ENCODE results near the gene MICB. TPM values are rescaled to one million over a fixed set of nuclear protein-coding genes. Genes with fewer than 3 reads are reported as not detected.

The MICB gene
- total RNA-seq, 3 donors from 2014 or later = 2.9 to 4.6 (median 4.0) TPM

- H3K27ac ChIP-seq = peak overlapping the region in 1 of 2 donors; percentile 38
- no peak overlapping the region for H3K4me3 ChIP-seq
- no peak for TF ChIP-seq POLR2A (IDR thresholded peaks at IDR 0.05)
- no peak for TF ChIP-seq CTCF (IDR thresholded peaks at IDR 0.05)
- no peak for TF ChIP-seq POLR2AphosphoS5 (IDR thresholded peaks at IDR 0.05)
- H3K27me3 ChIP-seq = no peaks in the 10 kb centered on the region
- DNase-seq (ENCODE audit: low spot score in 2 of 2) = no peak
- H3K36me3 ChIP-seq = no peaks in the 10 kb centered on the region
- H3K9me3 ChIP-seq = no peaks in the 10 kb centered on the region
- H3K4me1 ChIP-seq = no peaks in the 10 kb centered on the region
- intact Hi-C loops (cut with DNase I; ENCODE audit: low total_unique reads) = no loop called here
These were observed 59.7 kb downstream of the MICB start for GRCh38 chr6:31557443-31558317.

GRCh38 chr6:31558318-31558625 is 60.3 kb downstream of the MICB start:
- intact Hi-C loops (cut with DNase I; ENCODE audit: low total_unique reads) = no loop called here
- Histone ChIP-seq H3K27ac (peak overlapping the region in 1 of 2 donors; percentile 38), H3K36me3 (no peaks in the 10 kb centered on the region), H3K27me3 (no peaks in the 10 kb centered on the region), H3K4me1 (no peaks in the 10 kb centered on the region), H3K4me3 (no peak overlapping the region), H3K9me3 (no peaks in the 10 kb centered on the region)
- DNase-seq (ENCODE audit: low spot score in 2 of 2) = no peak
- TF ChIP-seq POLR2A (IDR thresholded peaks at IDR 0.05) = no peak
- no peak for TF ChIP-seq CTCF (IDR thresholded peaks at IDR 0.05)
- TF ChIP-seq POLR2AphosphoS5 (IDR thresholded peaks at IDR 0.05) = no peak

- H3K4me1 ChIP-seq = no peaks in the 10 kb centered on the region
- peak overlapping the region in 1 of 2 donors; percentile 38 for H3K27ac ChIP-seq
- H3K9me3 ChIP-seq = no peaks in the 10 kb centered on the region
- no peak overlapping the region for H3K4me3 ChIP-seq
- no peaks in the 10 kb centered on the region for H3K36me3 ChIP-seq
- no peak for DNase-seq (ENCODE audit: low spot score in 2 of 2)
- no peak for TF ChIP-seq POLR2AphosphoS5 (IDR thresholded peaks at IDR 0.05)
- no peak for TF ChIP-seq POLR2A (IDR thresholded peaks at IDR 0.05)
- no peak for TF ChIP-seq CTCF (IDR thresholded peaks at IDR 0.05)
- H3K27me3 ChIP-seq = no peaks in the 10 kb centered on the region
- intact Hi-C loops (cut with DNase I; ENCODE audit: low total_unique reads) = no loop called here
These were observed 60.9 kb downstream of the MICB start for GRCh38 chr6:31558631-31559500.

- no peak for TF ChIP-seq POLR2AphosphoS5 (IDR thresholded peaks at IDR 0.05)
- TF ChIP-seq POLR2A (IDR thresholded peaks at IDR 0.05) = no peak
- TF ChIP-seq CTCF (IDR thresholded peaks at IDR 0.05) = no peak
- H3K9me3 ChIP-seq = no peaks in the 10 kb centered on the region
- no peaks in the 10 kb centered on the region for H3K4me1 ChIP-seq
- H3K36me3 ChIP-seq = no peaks in the 10 kb centered on the region
- no peak overlapping the region for H3K4me3 ChIP-seq
- H3K27me3 ChIP-seq = no peaks in the 10 kb centered on the region
- DNase-seq (ENCODE audit: low spot score in 2 of 2) = no peak
- intact Hi-C loops (cut with DNase I; ENCODE audit: low total_unique reads) = no loop called here
- peak overlapping the region in 1 of 2 donors; percentile 38 for H3K27ac ChIP-seq
These were observed 61.6 kb downstream of the MICB start for GRCh38 chr6:31559606-31559957.

Measured in breast epithelium (tissue), 4 donors.